OCI-LY1 (cell line): ENCODE data around the gene GRIN3B.

Experiments used
- H2AFZ ChIP-seq: fragments of 200-600 bp; sonication (generic), shearing (Covaris generic); 2 replicates; pipeline ENCODE4 v1.6.0; 2014; ENCODE audit warnings: antibody characterized with exemption, mild to moderate bottlenecking, low read length
- H3F3A ChIP-seq: fragments of 200-600 bp; sonication (generic), shearing (Covaris generic); 2 replicates; pipeline ENCODE4 v1.6.0; 2014; ENCODE audit warnings: mild to moderate bottlenecking, antibody characterized with exemption, low read length, moderate library complexity; ENCODE audit not compliant: insufficient read depth
- H3K27ac ChIP-seq: fragments of 200-600 bp; sonication (generic); 2 replicates; pipeline ENCODE4 v1.5.1; 2014; ENCODE audit warnings: low read length, mixed run types, mild to moderate bottlenecking, low read depth; ENCODE audit not compliant: poor library complexity, severe bottlenecking
- H3K27me3 ChIP-seq: fragments of 200-600 bp; sonication (generic); 2 replicates; pipeline ENCODE4 v1.6.0; 2014; ENCODE audit warnings: antibody characterized with exemption, mild to moderate bottlenecking, low read length, moderate library complexity; ENCODE audit not compliant: insufficient read depth
- H3K36me3 ChIP-seq: fragments of 200-600 bp; sonication (generic); 2 replicates; pipeline ENCODE4 v1.6.1; 2014; ENCODE audit warnings: mild to moderate bottlenecking, antibody characterized with exemption, low read length, moderate library complexity, mixed read lengths; ENCODE audit not compliant: insufficient read depth
- H3K4me1 ChIP-seq: fragments of 200-600 bp; sonication (generic); 2 replicates; pipeline ENCODE4 v1.5.1; 2014; ENCODE audit warnings: mild to moderate bottlenecking, low read length, moderate library complexity; ENCODE audit not compliant: insufficient read depth, severe bottlenecking
- H3K4me2 ChIP-seq: fragments of 200-600 bp; sonication (generic), shearing (Covaris generic); 2 replicates; pipeline ENCODE4 v1.6.1; 2014; ENCODE audit warnings: low read length
- H3K4me3 ChIP-seq: fragments of 200-600 bp; sonication (generic); 2 replicates; pipeline ENCODE4 v1.5.1; 2014; ENCODE audit warnings: low read length, low read depth, mild to moderate bottlenecking, mixed read lengths; ENCODE audit not compliant: poor library complexity, severe bottlenecking
- H3K79me2 ChIP-seq: fragments of 200-600 bp; shearing (Covaris generic); 2 replicates; pipeline ENCODE4 v1.6.1; 2016; ENCODE audit warnings: mixed run types, low read length, mixed read lengths; ENCODE audit not compliant: insufficient read depth
- H3K9ac ChIP-seq: fragments of 200-600 bp; sonication (generic), shearing (Covaris generic); 2 replicates; pipeline ENCODE4 v1.6.1; 2014; ENCODE audit warnings: mild to moderate bottlenecking, low read length, mixed read lengths
- H3K9me2 ChIP-seq: fragments of 200-600 bp; sonication (generic), shearing (Covaris generic); 2 replicates; pipeline ENCODE4 v1.6.1; 2014; ENCODE audit warnings: low read depth, mild to moderate bottlenecking, low read length, mixed read lengths
- H3K9me3 ChIP-seq: fragments of 200-600 bp; shearing (Covaris generic); 2 replicates; pipeline ENCODE4 v1.6.1; 2014; ENCODE audit warnings: low read length, mixed read lengths
- H4K20me1 ChIP-seq: fragments of 200-600 bp; sonication (generic), shearing (Covaris generic); 2 replicates; pipeline ENCODE4 v1.6.0; 2016; ENCODE audit warnings: mild to moderate bottlenecking, low read length; ENCODE audit not compliant: insufficient read depth
- CTCF ChIP-seq: fragments of 200-600 bp; sonication (generic), shearing (Covaris generic); IDR thresholded peaks from 2 replicates; pipeline ENCODE4 v1.5.1; 2017; ENCODE audit warnings: mild to moderate bottlenecking, antibody characterized with exemption, low read length, moderate library complexity, mixed read lengths
- EZH2 ChIP-seq: fragments of 200-600 bp; sonication (generic), shearing (Covaris generic); IDR thresholded peaks from 2 replicates; pipeline ENCODE4 v1.8.0; 2017; ENCODE audit warnings: borderline replicate concordance, mixed run types, mild to moderate bottlenecking, antibody characterized with exemption, low read length, moderate library complexity, mixed read lengths

Gene GRIN3B

GRCh38 chr19:991932-992669, 8.1 kb upstream of the GRIN3B start:
- H3K4me2 ChIP-seq: no peak overlapping the region
- H3K79me2 ChIP-seq: no peaks in the 10 kb centered on the region
- no peak overlapping the region for H3K27ac ChIP-seq
- no peak for TF ChIP-seq CTCF
- TF ChIP-seq EZH2: no peak
- no peaks in the 10 kb centered on the region for H3K9me2 ChIP-seq
- H3F3A ChIP-seq: no peaks in the 10 kb centered on the region
- H3K36me3 ChIP-seq: peaks cover 35% of the 10 kb centered on the region
- H3K9me3 ChIP-seq: no peaks in the 10 kb centered on the region
- no peaks in the 10 kb centered on the region for H4K20me1 ChIP-seq
- no peaks in the 10 kb centered on the region; the same call in 1 of the 2 replicates for H3K27me3 ChIP-seq
- H2AFZ ChIP-seq: no peak overlapping the region
- H3K9ac ChIP-seq: no peak overlapping the region
- H3K4me1 ChIP-seq: no peaks in the 10 kb centered on the region
- H3K4me3 ChIP-seq: no peak overlapping the region

GRCh38 chr19:992670-993055, 7.6 kb upstream of the GRIN3B start:
- Histone ChIP-seq H3K27ac (no peak overlapping the region), H3F3A (no peaks in the 10 kb centered on the region), H3K9ac (no peak overlapping the region), H3K9me3 (no peaks in the 10 kb centered on the region), H3K79me2 (no peaks in the 10 kb centered on the region), H3K4me2 (no peak overlapping the region), H3K27me3 (no peaks in the 10 kb centered on the region; the same call in 1 of the 2 replicates), H4K20me1 (no peaks in the 10 kb centered on the region), H3K9me2 (no peaks in the 10 kb centered on the region), H3K4me3 (no peak overlapping the region), H2AFZ (no peak overlapping the region), H3K36me3 (peaks cover 35% of the 10 kb centered on the region), H3K4me1 (no peaks in the 10 kb centered on the region)
- TF ChIP-seq CTCF: no peak
- TF ChIP-seq EZH2: no peak

GRCh38 chr19:993361-993830, 6.8 kb upstream of the GRIN3B start:
- Histone ChIP-seq H2AFZ (no peak overlapping the region), H3K9me3 (no peaks in the 10 kb centered on the region), H3K4me3 (no peak overlapping the region), H3K9me2 (no peaks in the 10 kb centered on the region), H3K79me2 (no peaks in the 10 kb centered on the region), H4K20me1 (no peaks in the 10 kb centered on the region), H3K4me2 (no peak overlapping the region), H3K27me3 (no peaks in the 10 kb centered on the region; the same call in 1 of the 2 replicates), H3K36me3 (peaks cover 32% of the 10 kb centered on the region), H3K27ac (no peak overlapping the region), H3K4me1 (no peaks in the 10 kb centered on the region), H3K9ac (no peak overlapping the region), H3F3A (no peaks in the 10 kb centered on the region)
- TF ChIP-seq CTCF: no peak
- TF ChIP-seq EZH2: no peak
